Skeletal muscle satellite cell (primary cell): ENCODE results near the gene ZDHHC5.
"Not testable (repeated sequence)": the region's sequence is repeated elsewhere in the genome, so short reads cannot be mapped to it uniquely, and the experiment has no call there.

ENCODE experiments used
- H3K27me3 ChIP-seq: 2 replicates; pipeline ENCODE4 v1.7.0; 2013; ENCODE audit warnings: low read length; ENCODE audit not compliant: control insufficient read depth, insufficient read depth
- H3K36me3 ChIP-seq: 2 replicates; pipeline ENCODE4 v1.7.0; 2013; ENCODE audit warnings: mild to moderate bottlenecking, control low read depth, low read length; ENCODE audit not compliant: insufficient read depth
- H3K4me1 ChIP-seq: 2 replicates; pipeline ENCODE4 v1.7.0; 2013; ENCODE audit warnings: low read length; ENCODE audit not compliant: control insufficient read depth, insufficient read depth
- H3K4me2 ChIP-seq: 2 replicates; pipeline ENCODE4 v1.7.0; 2013; ENCODE audit warnings: mild to moderate bottlenecking, low read length
- H3K4me3 ChIP-seq: 2 replicates; pipeline ENCODE4 v1.7.0; 2013; ENCODE audit warnings: low read length
- H3K9ac ChIP-seq: 2 replicates; pipeline ENCODE4 v1.7.0; 2013; ENCODE audit warnings: mild to moderate bottlenecking, low read depth, low read length, moderate library complexity
- H3K9me3 ChIP-seq: replicated peaks from 2 replicates; pipeline ENCODE4 v1.7.0; 2013; ENCODE audit warnings: mild to moderate bottlenecking, control low read depth, low read length

ZDHHC5 gene

GRCh38 chr11:57646194-57646798 is 21.6 kb upstream of the ZDHHC5 start:
- H3K36me3 ChIP-seq = no peaks in the 10 kb centered on the region
- H3K9me3 ChIP-seq = no peaks in the 10 kb centered on the region
- H3K27me3 ChIP-seq = peaks cover 49% of the 10 kb centered on the region
- no peak overlapping the region for H3K4me3 ChIP-seq
- peaks cover 36% of the 10 kb centered on the region for H3K4me1 ChIP-seq
- H3K9ac ChIP-seq = no peak overlapping the region
- no peak overlapping the region for H3K4me2 ChIP-seq

- Histone ChIP-seq H3K4me3 (no peak overlapping the region), H3K27me3 (peaks cover 49% of the 10 kb centered on the region), H3K9me3 (no peaks in the 10 kb centered on the region), H3K9ac (no peak overlapping the region), H3K36me3 (no peaks in the 10 kb centered on the region), H3K4me2 (no peak overlapping the region), H3K4me1 (peaks cover 35% of the 10 kb centered on the region)
Measured at GRCh38 chr11:57646799-57647303, 21.1 kb upstream of the ZDHHC5 start.

- Histone ChIP-seq H3K9me3 (no peaks in the 10 kb centered on the region), H3K36me3 (no peaks in the 10 kb centered on the region), H3K9ac (no peak overlapping the region), H3K4me3 (no peak overlapping the region), H3K4me1 (peaks cover 35% of the 10 kb centered on the region), H3K4me2 (peak overlapping the region; percentile 12), H3K27me3 (peaks cover 49% of the 10 kb centered on the region)
Measured at GRCh38 chr11:57647372-57647771, 20.5 kb upstream of the ZDHHC5 start.

- H3K4me2 ChIP-seq = peak overlapping the region; percentile 65
- no peaks in the 10 kb centered on the region for H3K36me3 ChIP-seq
- peaks cover 49% of the 10 kb centered on the region for H3K27me3 ChIP-seq
- H3K9me3 ChIP-seq = no peaks in the 10 kb centered on the region
- H3K4me1 ChIP-seq = peaks cover 35% of the 10 kb centered on the region
- peak overlapping the region; percentile 28 for H3K4me3 ChIP-seq
- H3K9ac ChIP-seq = no peak overlapping the region
Measured at GRCh38 chr11:57647960-57648800, 19.7 kb upstream of the ZDHHC5 start.

GRCh38 chr11:57648801-57649735 is 18.8 kb upstream of the ZDHHC5 start:
- Histone ChIP-seq H3K9me3 (no peaks in the 10 kb centered on the region), H3K9ac (no peak overlapping the region), H3K27me3 (peaks cover 49% of the 10 kb centered on the region)

GRCh38 chr11:57649826-57650738 is 17.8 kb upstream of the ZDHHC5 start, which contains the start of gene YPEL4:
Gene YPEL4, minus strand, starts transcription at chr11:57649912. Its CDS starts 2,805 bp downstream, at chr11:57647107.
- H3K4me3 ChIP-seq = peak within 1 kb of the TSS; percentile 57
- H3K36me3 ChIP-seq = no peaks in the 10 kb centered on the region
- H3K4me1 ChIP-seq = peaks cover 31% of the 10 kb centered on the region
- H3K9ac ChIP-seq = no peak within 1 kb of the TSS
- peak within 1 kb of the TSS; percentile 78 for H3K4me2 ChIP-seq
- H3K9me3 ChIP-seq = no peaks in the 10 kb centered on the region
- H3K27me3 ChIP-seq = peaks cover 48% of the 10 kb centered on the region

More at GRCh38 chr11:57648801-57649735, 18.8 kb upstream of the ZDHHC5 start:
- peaks cover 35% of the 10 kb centered on the region for H3K4me1 ChIP-seq
- H3K4me2 ChIP-seq = peak overlapping the region; percentile 65
- peak overlapping the region; percentile 50 for H3K4me3 ChIP-seq
- H3K36me3 ChIP-seq = no peaks in the 10 kb centered on the region

GRCh38 chr11:57650739-57651090 is 17.2 kb upstream of the ZDHHC5 start:
- peaks cover 31% of the 10 kb centered on the region for H3K4me1 ChIP-seq
- H3K4me2 ChIP-seq = no peak overlapping the region
- H3K9ac ChIP-seq = no peak overlapping the region

GRCh38 chr11:57651408-57651807 is 16.5 kb upstream of the ZDHHC5 start:
- no peak overlapping the region for H3K4me3 ChIP-seq
- H3K9ac ChIP-seq = no peak overlapping the region
- peaks cover 35% of the 10 kb centered on the region for H3K27me3 ChIP-seq
- no peaks in the 10 kb centered on the region for H3K9me3 ChIP-seq
- H3K4me1 ChIP-seq = peaks cover 31% of the 10 kb centered on the region
- no peak overlapping the region for H3K4me2 ChIP-seq
- H3K36me3 ChIP-seq = no peaks in the 10 kb centered on the region

More at GRCh38 chr11:57650739-57651090, 17.2 kb upstream of the ZDHHC5 start:
- Histone ChIP-seq H3K27me3 (peaks cover 42% of the 10 kb centered on the region), H3K9me3 (no peaks in the 10 kb centered on the region), H3K4me3 (no peak overlapping the region), H3K36me3 (no peaks in the 10 kb centered on the region)

GRCh38 chr11:57652230-57652629 is 15.7 kb upstream of the ZDHHC5 start:
- H3K4me1 ChIP-seq = peaks cover 35% of the 10 kb centered on the region
- H3K9ac ChIP-seq, H3K4me3 ChIP-seq, H3K36me3 ChIP-seq, H3K9me3 ChIP-seq, H3K4me2 ChIP-seq: not testable (repeated sequence)
- H3K27me3 ChIP-seq = peaks cover 27% of the 10 kb centered on the region

GRCh38 chr11:57652662-57653061 is 15.3 kb upstream of the ZDHHC5 start:
- Histone ChIP-seq H3K27me3 (peaks cover 22% of the 10 kb centered on the region), H3K4me3 (no peak overlapping the region), H3K4me2 (no peak overlapping the region), H3K4me1 (peaks cover 31% of the 10 kb centered on the region), H3K9me3 (no peaks in the 10 kb centered on the region), H3K36me3 (no peaks in the 10 kb centered on the region), H3K9ac (no peak overlapping the region)
